WI38 (cell line): ENCODE results near the gene RGS7.

ENCODE experiments used
- H3K4me3 ChIP-seq: 2 replicates; pipeline ENCODE4 v1.5.1; 2011; ENCODE audit warnings: low read depth, mild to moderate bottlenecking, control low read depth, low read length
- TF ChIP-seq, protein P1 (sequence below): IDR thresholded peaks from 2 replicates; pipeline ENCODE4 v1.5.1; 2012; ENCODE audit warnings: low read depth, mild to moderate bottlenecking, control low read depth, low read length

Gene RGS7

DNA sequence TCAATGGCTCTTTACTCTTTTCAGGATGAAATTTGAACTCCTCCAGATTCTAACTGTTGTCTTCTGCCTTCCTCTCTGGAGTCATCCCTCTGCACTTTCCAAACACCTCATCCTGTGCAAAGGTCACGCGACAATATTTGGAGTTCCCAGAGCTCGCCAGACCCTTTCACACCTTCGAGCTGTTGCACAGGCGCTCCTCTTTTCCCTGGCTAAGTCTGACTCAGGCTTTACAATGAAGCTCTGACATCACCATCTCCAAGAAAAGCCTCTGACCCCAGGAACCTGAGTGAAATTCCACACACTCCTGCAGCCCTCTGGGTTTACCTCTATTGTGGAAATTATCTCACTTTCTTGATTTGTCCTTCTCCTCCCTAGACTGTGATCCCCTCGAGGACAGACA is 270.3 kb downstream of the RGS7 start:
- no peak overlapping the region for H3K4me3 ChIP-seq
- TF ChIP-seq, protein P1, sequence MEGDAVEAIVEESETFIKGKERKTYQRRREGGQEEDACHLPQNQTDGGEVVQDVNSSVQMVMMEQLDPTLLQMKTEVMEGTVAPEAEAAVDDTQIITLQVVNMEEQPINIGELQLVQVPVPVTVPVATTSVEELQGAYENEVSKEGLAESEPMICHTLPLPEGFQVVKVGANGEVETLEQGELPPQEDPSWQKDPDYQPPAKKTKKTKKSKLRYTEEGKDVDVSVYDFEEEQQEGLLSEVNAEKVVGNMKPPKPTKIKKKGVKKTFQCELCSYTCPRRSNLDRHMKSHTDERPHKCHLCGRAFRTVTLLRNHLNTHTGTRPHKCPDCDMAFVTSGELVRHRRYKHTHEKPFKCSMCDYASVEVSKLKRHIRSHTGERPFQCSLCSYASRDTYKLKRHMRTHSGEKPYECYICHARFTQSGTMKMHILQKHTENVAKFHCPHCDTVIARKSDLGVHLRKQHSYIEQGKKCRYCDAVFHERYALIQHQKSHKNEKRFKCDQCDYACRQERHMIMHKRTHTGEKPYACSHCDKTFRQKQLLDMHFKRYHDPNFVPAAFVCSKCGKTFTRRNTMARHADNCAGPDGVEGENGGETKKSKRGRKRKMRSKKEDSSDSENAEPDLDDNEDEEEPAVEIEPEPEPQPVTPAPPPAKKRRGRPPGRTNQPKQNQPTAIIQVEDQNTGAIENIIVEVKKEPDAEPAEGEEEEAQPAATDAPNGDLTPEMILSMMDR: no peak

DNA sequence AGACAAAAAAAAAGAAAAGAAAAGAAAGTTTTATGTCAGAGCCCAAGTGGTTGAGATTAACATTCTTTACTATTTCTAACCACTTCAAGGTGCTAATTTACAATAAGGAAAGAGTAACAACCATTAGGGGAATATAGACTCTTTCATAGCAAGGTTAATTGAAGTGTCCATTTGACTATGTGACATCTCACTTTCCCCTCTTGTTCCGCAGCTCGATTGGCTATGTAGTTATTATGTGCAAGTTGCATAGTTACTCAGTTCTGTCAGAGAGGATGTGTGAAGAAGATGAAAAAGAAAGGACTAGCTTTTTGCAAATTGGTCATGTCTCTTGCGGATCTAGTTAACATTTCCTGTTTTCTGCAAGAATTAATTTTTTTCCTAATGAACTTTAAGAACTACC is 273.7 kb downstream of the RGS7 start:
- TF ChIP-seq, protein P1: no peak
- H3K4me3 ChIP-seq: no peak overlapping the region

DNA sequence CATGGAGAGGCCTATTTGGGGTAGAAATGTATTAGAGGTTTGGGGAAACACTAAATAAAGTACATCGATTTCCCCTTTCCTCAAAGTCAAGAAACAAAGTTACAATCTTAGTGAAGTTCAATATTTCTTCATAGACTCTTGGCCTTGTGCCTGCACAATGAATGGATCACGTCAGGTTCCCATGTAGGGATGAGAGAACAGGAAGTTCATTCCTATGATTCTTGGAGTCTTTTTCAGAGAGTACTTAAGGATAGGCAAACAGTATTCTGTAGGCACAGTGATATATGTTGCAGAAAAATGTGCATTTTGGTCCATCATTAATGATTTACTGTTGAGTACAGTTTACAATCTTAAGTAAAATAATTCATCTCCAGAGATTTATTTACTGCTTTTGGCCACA is 275.5 kb downstream of the RGS7 start:
- TF ChIP-seq, protein P1: no peak

DNA sequence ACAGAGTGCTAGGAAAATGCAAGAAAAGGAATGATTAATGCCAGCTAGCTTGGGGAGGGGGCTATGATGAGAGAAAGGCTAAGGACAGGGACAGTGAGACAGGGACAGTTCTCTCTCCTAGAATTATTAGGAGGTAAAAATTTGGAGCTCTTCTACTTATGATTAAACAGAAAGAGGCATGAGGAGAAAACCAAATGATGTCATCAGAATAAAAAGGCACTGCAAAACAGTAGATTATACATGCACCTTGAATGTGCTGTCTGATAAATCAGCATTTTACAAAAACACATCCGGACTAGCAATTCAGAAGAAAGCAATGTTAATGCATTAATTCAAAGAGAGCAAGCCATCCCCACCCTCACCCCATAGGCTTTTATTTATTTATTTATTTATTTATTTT is 277.5 kb downstream of the RGS7 start:
- TF ChIP-seq, protein P1: no peak
- no peak overlapping the region for H3K4me3 ChIP-seq

More for the DNA sequence above, 275.5 kb downstream of the RGS7 start:
- no peak overlapping the region for H3K4me3 ChIP-seq

DNA sequence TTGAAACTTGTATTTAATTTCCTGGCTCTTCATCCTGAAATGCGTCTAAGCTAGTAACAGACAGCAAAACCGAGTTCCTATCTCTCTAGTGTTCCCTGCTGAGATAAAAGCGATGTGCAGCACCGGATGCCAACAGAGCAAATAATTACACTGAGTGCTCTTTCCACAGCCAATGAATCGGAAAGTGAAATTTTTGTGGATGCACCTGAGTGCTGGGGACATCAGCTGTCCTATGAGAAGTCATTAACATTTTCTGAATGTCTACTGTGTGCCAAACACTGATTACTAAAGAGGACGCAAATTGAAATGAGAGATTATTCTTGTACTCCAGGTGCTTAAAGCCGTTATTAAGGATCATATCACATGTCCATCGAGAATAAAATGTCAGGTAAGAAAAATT is 278.0 kb downstream of the RGS7 start:
- no peak overlapping the region for H3K4me3 ChIP-seq
- TF ChIP-seq, protein P1: no peak

DNA sequence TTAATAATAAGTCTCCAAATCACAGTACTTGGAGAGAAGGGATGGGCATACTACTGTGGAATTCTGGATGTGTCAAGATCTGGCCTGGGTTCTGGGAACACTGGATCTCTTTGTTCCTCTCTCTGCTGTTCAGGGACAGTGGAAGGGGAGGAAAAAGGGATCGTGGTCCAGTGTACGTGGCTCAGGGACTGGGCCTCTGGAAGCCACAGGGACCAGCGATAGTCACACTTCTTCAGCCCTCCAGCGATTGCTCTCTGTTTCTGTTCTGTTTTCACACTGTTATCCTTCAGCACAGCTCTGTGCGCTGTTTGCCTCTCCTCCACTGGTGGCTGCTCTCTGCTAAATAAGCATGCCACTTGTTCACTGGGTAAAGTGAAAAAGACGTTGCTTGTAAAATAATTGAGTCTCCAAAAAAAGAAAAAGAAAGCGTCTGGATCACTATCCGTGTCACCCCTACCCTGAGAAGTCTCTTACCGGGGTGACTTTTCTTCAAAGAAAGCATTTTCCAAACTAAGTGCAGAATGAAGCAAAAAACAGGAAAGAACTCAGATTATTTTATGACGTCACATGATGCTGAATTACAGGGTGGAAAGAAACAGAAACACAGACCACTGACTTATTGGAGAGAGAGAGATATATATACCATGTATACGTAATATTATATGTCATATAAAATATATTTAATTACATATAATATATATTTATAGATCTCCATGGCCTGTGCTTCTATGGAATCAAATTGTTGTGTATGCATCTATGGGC is 279.4 kb downstream of the RGS7 start:
- TF ChIP-seq, protein P1: no peak
- H3K4me3 ChIP-seq: no peak overlapping the region

DNA sequence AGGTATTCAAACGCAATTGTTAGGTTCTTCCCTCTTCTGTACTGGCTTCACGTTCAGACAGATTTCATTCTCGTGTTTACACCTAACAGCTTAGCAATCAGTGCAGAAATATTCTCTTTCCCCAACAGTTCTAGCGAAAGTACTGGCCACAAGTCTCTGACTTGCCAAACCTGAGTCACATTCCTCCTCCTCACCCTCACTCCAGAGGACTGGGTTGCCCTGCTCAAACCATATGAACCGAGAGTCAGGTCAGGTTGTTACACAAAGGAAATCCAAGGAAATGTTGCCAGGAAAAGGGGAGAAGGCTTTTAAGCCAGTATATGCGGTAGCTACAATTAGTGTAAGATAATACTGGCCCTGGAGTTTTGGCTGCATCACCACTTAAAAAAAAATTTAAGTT is 282.5 kb downstream of the RGS7 start:
- TF ChIP-seq, protein P1: no peak

More for the DNA sequence above, 282.5 kb downstream of the RGS7 start:
- H3K4me3 ChIP-seq: no peak overlapping the region
